ENCODE data around the gene PPP1R14B. TPM values are rescaled to one million over a fixed set of nuclear protein-coding genes. Genes with fewer than 3 reads are reported as not detected.

The PPP1R14B gene
- total RNA-seq, 3 donors from 2014 or later, result 63.0 to 101 (median 64.7) TPM

GRCh38 chr11:64211181-64211872 is 35.4 kb downstream of the PPP1R14B start:
- Histone ChIP-seq H3K27me3 (no peaks in the 10 kb centered on the region), H3K27ac (no peak overlapping the region), H3K9me3 (no peaks in the 10 kb centered on the region), H3K4me1 (no peaks in the 10 kb centered on the region), H3K4me3 (no peak overlapping the region), H3K36me3 (no peaks in the 10 kb centered on the region)
- intact Hi-C loops (cut with DNase I; ENCODE audit: low total_unique reads), result no loop called here
- TF ChIP-seq POLR2AphosphoS5 (IDR thresholded peaks at IDR 0.05), result no peak
- TF ChIP-seq CTCF (IDR thresholded peaks at IDR 0.05), result no peak
- no peak for TF ChIP-seq POLR2A (IDR thresholded peaks at IDR 0.05)
- DNase-seq (ENCODE audit: low spot score in 2 of 2), result no peak

GRCh38 chr11:64210301-64211020 is 36.3 kb downstream of the PPP1R14B start:
- H3K4me1 ChIP-seq, result no peaks in the 10 kb centered on the region
- intact Hi-C loops (cut with DNase I; ENCODE audit: low total_unique reads), result no loop called here
- no peak for DNase-seq (ENCODE audit: low spot score in 2 of 2)
- TF ChIP-seq CTCF (IDR thresholded peaks at IDR 0.05) (no peak), POLR2A (IDR thresholded peaks at IDR 0.05) (no peak), POLR2AphosphoS5 (IDR thresholded peaks at IDR 0.05) (no peak)
- no peaks in the 10 kb centered on the region for H3K36me3 ChIP-seq
- H3K9me3 ChIP-seq, result no peaks in the 10 kb centered on the region
- H3K27me3 ChIP-seq, result no peaks in the 10 kb centered on the region
- no peak overlapping the region for H3K4me3 ChIP-seq
- no peak overlapping the region for H3K27ac ChIP-seq

GRCh38 chr11:64209563-64209843 is 37.2 kb downstream of the PPP1R14B start:
- H3K4me1 ChIP-seq, result peaks cover 0 to 3% of the 10 kb centered on the region in 2 donors
- no peak overlapping the region for H3K27ac ChIP-seq
- H3K4me3 ChIP-seq, result no peak overlapping the region
- no peaks in the 10 kb centered on the region for H3K27me3 ChIP-seq
- no peaks in the 10 kb centered on the region for H3K9me3 ChIP-seq
- intact Hi-C loops (cut with DNase I; ENCODE audit: low total_unique reads), result no loop called here
- DNase-seq (ENCODE audit: low spot score in 2 of 2), result no peak
- TF ChIP-seq CTCF (IDR thresholded peaks at IDR 0.05) (no peak), POLR2AphosphoS5 (IDR thresholded peaks at IDR 0.05) (no peak), POLR2A (IDR thresholded peaks at IDR 0.05) (no peak)
- no peaks in the 10 kb centered on the region for H3K36me3 ChIP-seq

- DNase-seq (ENCODE audit: low spot score in 2 of 2), result no peak
- peaks cover 0 to 8% of the 10 kb centered on the region in 2 donors for H3K4me1 ChIP-seq
- intact Hi-C loops (cut with DNase I; ENCODE audit: low total_unique reads), result no loop called here
- H3K27ac ChIP-seq, result peak overlapping the region in 1 of 2 donors; percentile 95
- no peaks in the 10 kb centered on the region for H3K9me3 ChIP-seq
- peaks cover under 1% of the 10 kb centered on the region for H3K36me3 ChIP-seq
- peak overlapping the region in 1 of 3 donors; percentile 62 for H3K4me3 ChIP-seq
- H3K27me3 ChIP-seq, result no peaks in the 10 kb centered on the region
- no peak for TF ChIP-seq POLR2A (IDR thresholded peaks at IDR 0.05)
These were observed 37.8 kb downstream of the PPP1R14B start for GRCh38 chr11:64208796-64209562.

GRCh38 chr11:64208086-64208795 is 38.5 kb downstream of the PPP1R14B start:
- no peak for DNase-seq (ENCODE audit: low spot score in 2 of 2)
- intact Hi-C loops (cut with DNase I; ENCODE audit: low total_unique reads), result no loop called here
- H3K36me3 ChIP-seq, result peaks cover 6% of the 10 kb centered on the region
- peaks cover 0 to 8% of the 10 kb centered on the region in 2 donors for H3K4me1 ChIP-seq
- peak overlapping the region; percentile 39 to 62 (median 46) for H3K4me3 ChIP-seq
- no peaks in the 10 kb centered on the region for H3K27me3 ChIP-seq
- TF ChIP-seq CTCF (IDR thresholded peaks at IDR 0.05) (no peak), POLR2A (IDR thresholded peaks at IDR 0.05) (no peak), POLR2AphosphoS5 (IDR thresholded peaks at IDR 0.05) (no peak)
- H3K27ac ChIP-seq, result peak overlapping the region; percentile 62 to 95
- no peaks in the 10 kb centered on the region for H3K9me3 ChIP-seq
